ENCODE data around the gene MAP2K2.

- TF ChIP-seq OSR1 (CRISPR knock-in tag; IDR thresholded peaks at IDR 0.05): no peak
- TF ChIP-seq ARNTL (CRISPR knock-in tag; IDR thresholded peaks at IDR 0.05; ENCODE audit: borderline replicate concordance, low read depth): no peak
- no peak for TF ChIP-seq CREB5 (CRISPR knock-in tag; IDR thresholded peaks at IDR 0.05; ENCODE audit: low read depth)
- TF ChIP-seq ZC3H10 (CRISPR knock-in tag; IDR thresholded peaks at IDR 0.05): no peak
- TF ChIP-seq POU6F1 (CRISPR knock-in tag; IDR thresholded peaks at IDR 0.05; ENCODE audit: borderline replicate concordance, low read depth): no peak
Observed at GRCh38 chr19:4066682-4067395, 57.1 kb downstream of the MAP2K2 start, which contains the start of gene ZBTB7A.
